ENCODE data around the gene CRYZL1.

The CRYZL1 gene

DNA sequence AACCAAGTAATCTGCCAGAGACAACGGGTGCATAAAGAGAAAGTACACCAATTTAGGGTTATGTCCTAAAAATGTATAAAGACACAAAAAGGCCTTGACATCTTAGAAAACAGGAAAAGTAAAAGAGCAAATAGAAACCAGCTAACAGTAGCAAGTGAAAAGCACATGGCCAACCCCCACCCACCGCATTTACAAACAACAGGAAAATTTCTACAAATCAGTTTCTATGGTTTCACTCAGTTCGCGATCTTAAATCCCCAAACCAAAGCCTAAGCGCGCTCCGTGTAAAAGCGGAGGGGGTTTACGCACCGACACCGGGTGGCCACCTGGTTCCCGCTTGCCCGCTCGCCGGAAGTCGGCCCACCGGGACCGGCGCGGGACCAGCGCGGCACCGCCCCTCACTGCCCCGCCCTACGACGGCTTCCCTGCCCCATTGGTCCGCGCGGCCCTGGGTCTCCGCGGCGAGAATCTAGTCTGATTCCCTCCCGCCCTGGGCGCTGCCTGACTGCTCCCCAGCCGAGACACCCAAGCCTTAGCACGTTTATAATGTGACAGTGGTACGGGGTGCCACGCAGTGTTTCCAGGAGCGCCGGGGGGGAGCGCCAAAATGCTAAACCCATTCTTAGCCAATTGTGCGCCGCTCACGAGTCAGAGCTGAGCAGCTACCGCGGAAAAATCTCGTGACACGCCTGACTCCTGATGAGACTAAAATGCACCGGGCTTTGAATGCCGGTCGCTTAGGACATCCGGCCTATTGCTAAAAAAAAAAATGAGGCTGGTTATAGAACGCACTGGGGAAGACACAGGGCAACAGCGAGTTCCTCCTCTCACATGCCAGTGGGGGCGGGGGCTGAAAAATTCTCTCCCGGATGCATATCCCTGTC, 99.5 kb downstream of the CRYZL1 start, which contains the start of gene GART:
TSS of gene GART (minus strand) at position 362 of the 884 bp plus-strand sequence. CDS start 2,802 bp downstream, outside the sequence.
- TF ChIP-seq, protein P1, sequence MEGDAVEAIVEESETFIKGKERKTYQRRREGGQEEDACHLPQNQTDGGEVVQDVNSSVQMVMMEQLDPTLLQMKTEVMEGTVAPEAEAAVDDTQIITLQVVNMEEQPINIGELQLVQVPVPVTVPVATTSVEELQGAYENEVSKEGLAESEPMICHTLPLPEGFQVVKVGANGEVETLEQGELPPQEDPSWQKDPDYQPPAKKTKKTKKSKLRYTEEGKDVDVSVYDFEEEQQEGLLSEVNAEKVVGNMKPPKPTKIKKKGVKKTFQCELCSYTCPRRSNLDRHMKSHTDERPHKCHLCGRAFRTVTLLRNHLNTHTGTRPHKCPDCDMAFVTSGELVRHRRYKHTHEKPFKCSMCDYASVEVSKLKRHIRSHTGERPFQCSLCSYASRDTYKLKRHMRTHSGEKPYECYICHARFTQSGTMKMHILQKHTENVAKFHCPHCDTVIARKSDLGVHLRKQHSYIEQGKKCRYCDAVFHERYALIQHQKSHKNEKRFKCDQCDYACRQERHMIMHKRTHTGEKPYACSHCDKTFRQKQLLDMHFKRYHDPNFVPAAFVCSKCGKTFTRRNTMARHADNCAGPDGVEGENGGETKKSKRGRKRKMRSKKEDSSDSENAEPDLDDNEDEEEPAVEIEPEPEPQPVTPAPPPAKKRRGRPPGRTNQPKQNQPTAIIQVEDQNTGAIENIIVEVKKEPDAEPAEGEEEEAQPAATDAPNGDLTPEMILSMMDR (conservative IDR thresholded peaks at IDR 0.05): no peak

DNA sequence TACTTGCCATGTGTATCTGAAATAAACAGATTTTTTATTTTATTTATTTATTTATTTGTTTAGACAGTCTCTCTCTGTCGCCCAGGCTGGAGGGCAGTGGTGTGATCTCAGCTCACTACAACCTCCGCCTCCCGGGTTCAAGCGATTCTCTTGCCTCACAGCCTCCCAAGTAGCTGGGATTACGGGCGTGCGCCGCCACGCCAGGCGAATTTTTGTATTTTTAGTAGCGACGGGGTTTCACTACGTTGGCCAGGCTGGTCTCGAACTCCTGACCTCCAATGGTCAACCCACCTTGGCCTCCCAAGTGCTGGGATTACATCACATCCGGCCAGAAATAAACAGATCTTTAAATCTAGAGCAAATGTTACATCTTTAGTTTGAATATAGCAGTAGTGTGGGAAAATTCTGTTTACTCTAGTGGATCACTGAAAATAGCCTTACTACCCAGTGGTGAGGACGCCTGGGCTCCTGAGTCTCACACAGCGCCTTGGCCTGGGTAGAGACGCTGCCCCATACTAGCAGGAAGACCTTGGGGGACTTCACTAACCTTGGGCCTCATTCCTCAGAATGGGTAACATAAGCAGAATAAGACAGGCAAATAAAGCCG, 100.3 kb downstream of the CRYZL1 start:
- TF ChIP-seq, protein P1 (conservative IDR thresholded peaks at IDR 0.05): no peak
- peak overlapping the region; percentile 100 for H3K27ac ChIP-seq

More for the DNA sequence above, 99.5 kb downstream of the CRYZL1 start, which contains the start of gene GART:
- peak within 1 kb of the TSS; percentile 100 for H3K27ac ChIP-seq

DNA sequence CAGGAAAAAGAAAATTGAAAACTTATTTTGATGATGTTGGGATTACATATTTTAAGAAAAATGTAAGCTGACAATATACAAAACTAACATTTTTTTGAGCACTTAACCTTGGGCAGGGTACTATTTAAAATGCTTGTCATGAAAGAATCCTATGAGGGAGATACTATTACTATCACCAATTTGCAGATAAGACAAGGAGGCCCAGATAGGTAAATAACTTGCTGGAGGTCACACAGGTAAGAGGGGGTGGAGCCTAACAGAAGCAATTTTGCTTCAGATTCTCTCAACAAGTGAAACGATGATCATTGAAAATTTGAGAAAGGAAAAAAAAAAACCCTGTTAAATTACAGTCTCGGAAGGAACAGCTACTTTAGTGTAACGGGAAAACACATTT, 100.8 kb downstream of the CRYZL1 start:
- peak overlapping the region; percentile 100 for H3K27ac ChIP-seq
- TF ChIP-seq, protein P1 (conservative IDR thresholded peaks at IDR 0.05): no peak

DNA sequence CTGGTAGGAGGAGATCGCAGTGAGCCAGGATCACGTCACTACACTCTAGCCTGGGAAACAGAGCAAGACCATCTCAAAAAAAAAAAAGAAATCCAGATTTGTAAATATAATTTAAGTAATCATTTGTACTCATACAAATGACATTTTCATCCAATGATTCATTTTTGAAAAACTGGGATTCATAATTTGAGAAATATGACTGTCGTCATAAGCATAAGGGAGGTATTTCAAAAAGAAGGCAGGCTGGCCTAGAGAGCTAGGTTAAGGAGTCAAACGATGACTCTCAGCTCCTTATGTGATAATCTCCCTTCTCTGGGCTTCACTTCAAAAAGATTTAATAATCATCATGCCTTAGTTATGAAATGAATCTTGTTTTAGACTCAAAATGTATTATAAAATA, 101.9 kb downstream of the CRYZL1 start:
- H3K27ac ChIP-seq: peak overlapping the region; percentile 100
- TF ChIP-seq, protein P1 (conservative IDR thresholded peaks at IDR 0.05): no peak

All from VCaP (cell line).